AG09309 (cell line): ENCODE data around the gene KRT24.

Experiments used
- DNase-seq: peaks from one replicate; pipeline ENCODE4 v3.0.0-alpha.2; 2010; ENCODE audit warnings: low read depth
- H3K4me3 ChIP-seq: 2 replicates; pipeline ENCODE4 v1.5.1; 2011; ENCODE audit warnings: mild to moderate bottlenecking, low read depth, low read length, moderate library complexity; ENCODE audit not compliant: control insufficient read depth
- TF ChIP-seq, protein P1 (sequence below): IDR thresholded peaks from 2 replicates; pipeline ENCODE4 v1.5.1; 2011; ENCODE audit warnings: mild to moderate bottlenecking, low read depth, low read length, inconsistent platforms; ENCODE audit not compliant: insufficient read depth, control insufficient read depth; ENCODE audit errors: missing control alignments

The KRT24 gene

DNA sequence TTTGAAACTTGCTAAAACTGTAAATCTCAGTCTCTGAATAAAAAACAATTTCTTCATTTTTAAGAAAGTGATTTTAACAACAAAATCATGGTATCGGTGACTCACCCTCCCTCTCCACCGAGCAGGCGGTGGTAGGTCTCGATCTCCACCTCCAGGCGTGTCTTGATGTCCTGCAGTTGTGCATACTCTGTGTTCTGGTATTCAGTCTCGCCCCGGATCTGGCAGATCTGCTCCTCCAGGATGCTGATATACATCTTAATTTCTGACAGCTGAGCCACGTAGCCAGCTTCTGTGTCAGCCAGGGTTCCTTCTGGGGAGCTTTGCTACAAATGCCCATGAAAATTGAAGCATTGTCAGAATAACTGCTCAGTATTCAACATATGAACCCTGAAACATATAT is 15.4 kb upstream of the KRT24 start:
- TF ChIP-seq, protein P1, sequence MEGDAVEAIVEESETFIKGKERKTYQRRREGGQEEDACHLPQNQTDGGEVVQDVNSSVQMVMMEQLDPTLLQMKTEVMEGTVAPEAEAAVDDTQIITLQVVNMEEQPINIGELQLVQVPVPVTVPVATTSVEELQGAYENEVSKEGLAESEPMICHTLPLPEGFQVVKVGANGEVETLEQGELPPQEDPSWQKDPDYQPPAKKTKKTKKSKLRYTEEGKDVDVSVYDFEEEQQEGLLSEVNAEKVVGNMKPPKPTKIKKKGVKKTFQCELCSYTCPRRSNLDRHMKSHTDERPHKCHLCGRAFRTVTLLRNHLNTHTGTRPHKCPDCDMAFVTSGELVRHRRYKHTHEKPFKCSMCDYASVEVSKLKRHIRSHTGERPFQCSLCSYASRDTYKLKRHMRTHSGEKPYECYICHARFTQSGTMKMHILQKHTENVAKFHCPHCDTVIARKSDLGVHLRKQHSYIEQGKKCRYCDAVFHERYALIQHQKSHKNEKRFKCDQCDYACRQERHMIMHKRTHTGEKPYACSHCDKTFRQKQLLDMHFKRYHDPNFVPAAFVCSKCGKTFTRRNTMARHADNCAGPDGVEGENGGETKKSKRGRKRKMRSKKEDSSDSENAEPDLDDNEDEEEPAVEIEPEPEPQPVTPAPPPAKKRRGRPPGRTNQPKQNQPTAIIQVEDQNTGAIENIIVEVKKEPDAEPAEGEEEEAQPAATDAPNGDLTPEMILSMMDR, result no peak
- H3K4me3 ChIP-seq, result no peak overlapping the region
- DNase-seq, result no peak

DNA sequence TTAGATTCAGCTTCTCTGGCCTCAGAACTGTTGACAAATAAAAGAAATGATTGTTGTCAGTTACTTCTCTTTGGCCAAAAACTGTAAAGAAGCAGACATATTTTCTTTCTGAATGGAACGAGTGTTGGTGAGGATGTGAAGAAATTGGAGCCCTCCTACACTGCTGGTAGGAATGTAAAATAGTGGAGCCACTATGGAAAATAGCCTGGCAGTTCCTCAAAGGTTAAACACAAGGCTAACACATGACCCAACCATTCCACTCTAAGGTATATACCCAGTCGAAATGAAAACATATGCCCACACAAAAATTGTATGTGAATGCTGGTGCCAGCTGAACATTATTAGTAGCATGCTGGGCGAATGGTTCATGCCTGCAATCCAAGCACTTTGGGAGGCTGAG is 14.2 kb upstream of the KRT24 start:
- TF ChIP-seq, protein P1, result no peak
- no peak for DNase-seq
- no peak overlapping the region for H3K4me3 ChIP-seq

DNA sequence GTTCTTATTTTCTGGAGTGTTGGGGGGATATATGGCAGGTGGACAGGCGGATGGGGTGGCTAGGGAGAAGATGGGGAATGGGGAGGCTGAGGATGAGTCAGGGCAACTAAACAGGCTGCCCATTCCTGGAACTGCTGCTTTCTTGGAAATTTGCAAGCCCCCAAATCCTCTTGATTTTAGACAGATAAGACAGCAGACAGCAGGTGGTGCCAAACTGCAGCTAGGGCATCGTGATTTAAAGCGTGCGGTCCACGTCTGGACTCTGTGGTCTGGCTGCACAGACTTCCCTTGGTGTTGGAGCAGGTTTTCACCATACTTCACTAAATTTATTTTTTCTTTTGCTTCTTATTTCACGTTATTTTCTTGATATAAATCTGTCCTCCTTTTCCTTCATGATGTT is 10.9 kb upstream of the KRT24 start:
- TF ChIP-seq, protein P1, result peak; percentile 7
- DNase-seq, result no peak
- no peak overlapping the region for H3K4me3 ChIP-seq

DNA sequence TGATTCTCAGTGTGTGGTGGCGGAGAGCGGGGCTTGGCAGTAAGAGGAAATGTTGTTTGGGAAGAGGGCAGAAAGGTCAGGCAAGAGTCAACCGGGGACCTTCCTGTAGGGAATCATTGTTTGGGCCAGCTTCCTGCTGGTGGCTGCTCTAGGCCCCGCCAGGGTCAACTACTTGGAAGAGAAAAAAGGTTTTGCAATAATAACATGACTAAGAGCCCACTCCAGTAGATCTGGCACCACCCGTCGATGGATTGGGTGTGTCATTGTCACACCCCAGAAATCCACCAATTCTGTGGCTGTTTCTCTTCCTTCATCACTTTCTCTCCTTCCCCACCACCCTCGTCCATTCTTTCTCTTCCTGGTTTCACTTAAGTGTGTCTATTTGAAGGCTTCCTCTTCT is 4.2 kb upstream of the KRT24 start:
- TF ChIP-seq, protein P1, result no peak
- no peak for DNase-seq
- H3K4me3 ChIP-seq, result no peak overlapping the region

DNA sequence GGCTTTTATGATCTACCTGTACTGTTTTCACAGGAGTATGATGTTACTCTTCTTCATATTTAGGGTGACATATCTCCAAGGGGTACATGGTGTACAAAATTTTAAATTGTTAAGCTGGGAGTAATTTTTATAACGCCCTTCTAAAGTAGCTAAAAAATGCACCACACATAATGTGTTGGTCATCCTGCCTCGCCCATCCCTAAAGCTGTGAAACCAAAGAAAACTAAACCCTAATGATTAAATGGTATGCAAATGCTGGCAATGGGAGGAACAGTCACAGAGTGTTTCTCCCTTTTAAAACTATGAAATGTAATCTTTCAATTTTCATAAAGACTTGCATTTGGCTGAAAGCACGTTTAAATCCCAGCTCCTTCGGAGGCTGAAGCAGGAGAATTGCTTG is 2.0 kb upstream of the KRT24 start:
- TF ChIP-seq, protein P1, result no peak
- no peak overlapping the region for H3K4me3 ChIP-seq
- DNase-seq, result no peak

DNA sequence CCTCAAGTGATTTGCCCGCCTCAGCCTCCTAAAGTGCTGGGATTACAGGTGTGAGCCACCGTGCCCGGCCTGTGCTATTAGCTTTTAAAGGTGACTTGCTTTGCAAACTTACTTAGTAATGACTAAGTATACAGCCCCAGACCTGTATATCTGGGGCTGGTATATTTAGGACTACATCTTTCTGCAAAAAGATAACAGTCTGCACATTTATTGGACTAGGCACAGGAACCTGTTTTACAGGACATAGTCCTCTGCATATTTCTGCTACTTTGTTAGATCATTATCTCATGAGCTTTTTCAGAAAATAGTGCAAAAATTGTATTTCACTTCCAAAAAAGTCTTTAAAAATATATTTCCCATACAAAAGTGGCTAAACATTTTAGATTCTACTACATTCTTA is 1.3 kb downstream of the KRT24 start:
- no peak for DNase-seq
- no peak overlapping the region for H3K4me3 ChIP-seq
- TF ChIP-seq, protein P1, result no peak

DNA sequence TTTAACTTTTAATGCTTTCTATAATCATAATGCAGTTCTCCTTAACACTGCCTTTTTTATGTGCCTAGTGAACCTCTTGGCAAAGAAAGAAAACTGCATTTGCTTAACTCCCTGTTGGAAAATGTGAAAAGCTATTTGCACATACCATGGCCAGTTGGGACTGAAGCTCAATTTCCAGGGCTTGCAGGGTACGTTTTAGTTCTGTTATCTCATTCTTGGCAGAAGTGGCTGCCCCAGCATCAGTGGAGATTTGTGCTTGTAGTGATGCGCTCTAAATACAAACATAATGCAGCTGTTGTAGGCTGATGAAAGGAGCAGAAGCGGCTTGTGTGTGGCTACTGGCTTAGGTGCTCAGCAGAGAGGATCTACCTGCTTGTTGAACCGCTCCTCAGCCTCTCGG is 3.7 kb downstream of the KRT24 start:
- no peak overlapping the region for H3K4me3 ChIP-seq
- DNase-seq, result no peak
- TF ChIP-seq, protein P1, result no peak
